OCI-LY7 (cell line): ENCODE results near the gene RHOG. TPM values are rescaled to one million over a fixed set of nuclear protein-coding genes. Genes with fewer than 3 reads are reported as not detected.

Source experiments
- BruUV-seq: library from RNA; stranded (reverse); fragments of 400-500 nt; replicated peaks from 2 replicates; lab custom pipeline; 2021; lab: Mats Ljungman, UMichigan
- CTCF ChIA-PET: fragments of 300-600 bp; sonication (Branson Sonifier 250); formaldehyde crosslinking; loops from one replicate; lab custom pipeline; 2022; ENCODE audit warnings: antibody characterized with exemption; ENCODE audit not compliant: unreplicated experiment; lab: Charles Lee
- POLR2A ChIA-PET: fragments of 300-600 bp; sonication (Branson Sonifier 250); formaldehyde crosslinking; loops from one replicate; lab custom pipeline; 2022; ENCODE audit warnings: antibody characterized with exemption; lab: Charles Lee
- DNase-seq: peaks from one replicate; pipeline ENCODE4 v3.0.0-alpha.2; 2015; ENCODE audit warnings: low spot score
- H2AFZ ChIP-seq: fragments of 200-600 bp; sonication (generic), shearing (Covaris generic); 2 replicates; pipeline ENCODE4 v1.6.1; 2014; ENCODE audit warnings: mild to moderate bottlenecking, antibody characterized with exemption, low read length, moderate library complexity
- H3K27ac ChIP-seq: fragments of 200-600 bp; sonication (generic); 2 replicates; pipeline ENCODE4 v1.5.1; 2014; ENCODE audit warnings: mixed run types, low read depth, mild to moderate bottlenecking, moderate library complexity, low read length, inconsistent platforms; ENCODE audit not compliant: poor library complexity, severe bottlenecking
- H3K36me3 ChIP-seq: fragments of 200-600 bp; sonication (generic); 2 replicates; pipeline ENCODE4 v1.6.1; 2014; ENCODE audit warnings: mild to moderate bottlenecking, antibody characterized with exemption, low read length, moderate library complexity, mixed read lengths; ENCODE audit not compliant: insufficient read depth
- H3K4me1 ChIP-seq: fragments of 200-600 bp; sonication (generic); 2 replicates; pipeline ENCODE4 v1.5.1; 2014; ENCODE audit warnings: mild to moderate bottlenecking, low read length; ENCODE audit not compliant: insufficient read depth, poor library complexity, severe bottlenecking
- H3K4me2 ChIP-seq: fragments of 200-600 bp; sonication (generic); 2 replicates; pipeline ENCODE4 v1.6.1; 2014; ENCODE audit warnings: mild to moderate bottlenecking, low read length
- H3K4me3 ChIP-seq: fragments of 200-600 bp; sonication (generic); 2 replicates; pipeline ENCODE4 v1.5.1; 2014; ENCODE audit warnings: mild to moderate bottlenecking, low read depth, low read length; ENCODE audit not compliant: poor library complexity, severe bottlenecking
- H3K79me2 ChIP-seq: fragments of 200-600 bp; sonication (generic); 2 replicates; pipeline ENCODE4 v1.6.1; 2016; ENCODE audit warnings: low read depth, mild to moderate bottlenecking, low read length, moderate library complexity, mixed read lengths; ENCODE audit not compliant: insufficient read depth
- H3K9me2 ChIP-seq: fragments of 200-600 bp; sonication (generic); 2 replicates; pipeline ENCODE4 v1.6.1; 2016; ENCODE audit warnings: mild to moderate bottlenecking, low read length, mixed read lengths; ENCODE audit not compliant: insufficient read depth
- H3K9me3 ChIP-seq: fragments of 200-600 bp; sonication (generic); 2 replicates; pipeline ENCODE4 v1.6.1; 2014; ENCODE audit warnings: mild to moderate bottlenecking, mixed run types, low read length, mixed read lengths
- H4K20me1 ChIP-seq: fragments of 200-600 bp; sonication (generic); 2 replicates; pipeline ENCODE4 v1.6.1; 2014; ENCODE audit warnings: mild to moderate bottlenecking, antibody characterized with exemption, low read length, moderate library complexity, mixed read lengths; ENCODE audit not compliant: insufficient read depth
- CTCF ChIP-seq: fragments of 200-600 bp; sonication (generic); conservative IDR thresholded peaks from 2 replicates; pipeline ENCODE4 v1.5.1; 2014; ENCODE audit warnings: mild to moderate bottlenecking, antibody characterized with exemption, low read length, moderate library complexity, mixed read lengths
- EZH2phosphoT487 ChIP-seq: fragments of 200-600 bp; sonication (generic); IDR thresholded peaks from 2 replicates; pipeline ENCODE4 v1.6.1; 2018; ENCODE audit warnings: low read depth, borderline replicate concordance, mild to moderate bottlenecking, mixed run types, antibody characterized with exemption, low read length, moderate library complexity, mixed read lengths
- intact Hi-C: fragments of 100-400 bp; cut with micrococcal nuclease; formaldehyde crosslinking; loops from one replicate; pipeline ENCODE4 v1.10.0; 2022; ENCODE audit not compliant: unreplicated experiment
- total RNA-seq, 2 experiments: library from RNA; depleted of rRNA in 1 of 2; stranded (reverse); fragments of >200 nt in 1 of 2; shearing (Covaris generic) in 1 of 2; gene quantifications; 2 replicates each; pipeline ENCODE4 v1.2.3, GENCODE V29; 2014 to 2022

RHOG gene
- total RNA-seq, 2 experiments from 2014 or later: 26.2 to 57.8 TPM

DNA sequence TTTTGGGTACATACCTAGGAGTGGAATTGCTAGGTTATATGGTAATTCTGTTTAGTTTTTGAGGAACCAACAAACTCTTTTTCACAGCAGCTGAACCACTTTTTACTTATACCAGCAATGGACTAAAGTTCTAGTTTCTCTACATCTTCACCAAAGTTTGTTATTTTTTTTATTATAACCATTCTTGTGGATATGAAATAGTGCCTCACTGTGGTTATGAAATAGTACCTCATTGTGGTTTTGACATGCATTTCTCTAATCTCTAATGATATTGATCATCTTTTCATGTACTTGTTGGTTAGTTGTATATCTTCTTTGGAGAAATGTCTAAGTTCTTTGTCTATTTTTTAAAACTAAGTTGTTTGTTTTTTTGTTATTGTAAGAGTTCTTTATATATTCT is 41.9 kb upstream of the RHOG start:
- H4K20me1 ChIP-seq: peaks cover 30% of the 10 kb centered on the region
- POLR2A ChIA-PET: interaction anchor here (0.7 to 1.2 kb wide), 3 partner anchors 9 to 18 kb away, joined by 3 to 4 read pairs (median 4); no protein-coding TSS in a partner anchor
- no peaks in the 10 kb centered on the region for H3K9me2 ChIP-seq
- DNase-seq: no peak
- no TSS peak for BruUV-seq
- no peak overlapping the region for H3K27ac ChIP-seq
- no peak overlapping the region for H2AFZ ChIP-seq
- H3K36me3 ChIP-seq: no peaks in the 10 kb centered on the region; the same call in 1 of the 2 replicates
- H3K4me3 ChIP-seq: no peak overlapping the region
- H3K4me2 ChIP-seq: no peak overlapping the region
- H3K9me3 ChIP-seq: peaks cover 5% of the 10 kb centered on the region; the same call in 1 of the 2 replicates
- CTCF ChIA-PET: no interaction called here
- TF ChIP-seq CTCF (peak; percentile 46; the same call in 1 of the 2 replicates), EZH2phosphoT487 (no peak)
- intact Hi-C loops: no loop called here
- H3K4me1 ChIP-seq: peaks cover 48% of the 10 kb centered on the region
- peaks cover 30% of the 10 kb centered on the region; the same call in 1 of the 2 replicates for H3K79me2 ChIP-seq

DNA sequence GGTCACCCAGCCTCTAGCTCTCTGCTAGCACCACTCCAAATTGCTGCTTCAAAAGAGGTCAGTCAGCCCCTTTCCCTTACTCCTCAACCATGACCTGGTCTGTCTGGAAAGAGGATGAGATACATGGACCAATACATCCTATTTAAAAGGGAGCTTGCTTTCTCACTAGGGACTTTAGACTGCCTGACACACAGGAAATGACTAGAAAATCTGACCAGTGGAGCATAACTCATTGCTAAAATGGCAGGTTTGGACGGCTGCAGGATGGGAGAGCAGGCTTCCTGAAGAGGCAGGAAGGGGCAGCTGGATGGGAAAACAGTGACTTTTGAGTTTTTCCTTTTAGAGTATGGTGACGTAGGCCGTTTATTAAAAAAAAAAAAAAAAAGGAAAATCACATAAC is 40.0 kb upstream of the RHOG start:
- BruUV-seq: no TSS peak
- no peak for TF ChIP-seq EZH2phosphoT487
- no peak for TF ChIP-seq CTCF
- Histone ChIP-seq H3K9me3 (peaks cover 5% of the 10 kb centered on the region; the same call in 1 of the 2 replicates), H3K4me3 (peak overlapping the region; percentile 35), H3K4me1 (peaks cover 55% of the 10 kb centered on the region), H3K9me2 (no peaks in the 10 kb centered on the region), H3K27ac (peak overlapping the region; percentile 12), H4K20me1 (peaks cover 25% of the 10 kb centered on the region), H3K36me3 (no peaks in the 10 kb centered on the region; the same call in 1 of the 2 replicates), H3K79me2 (peaks cover 30% of the 10 kb centered on the region; the same call in 1 of the 2 replicates), H2AFZ (no peak overlapping the region), H3K4me2 (peak overlapping the region; percentile 71)
- ChIA-PET POLR2A (interaction anchor here (0.8 to 1.9 kb wide), 7 partner anchors 13 to 186 kb away, joined by 3 to 13 read pairs (median 4); partner anchors contain the start of gene STIM1), CTCF (interaction anchor here (0.9 kb wide), 1 partner anchor 26 kb away, joined by 4 read pairs; the partner anchor contains the start of gene STIM1)
- peak; percentile 69 for DNase-seq
- intact Hi-C loops: no loop called here

- Histone ChIP-seq H3K79me2 (peaks cover 29% of the 10 kb centered on the region; the same call in 1 of the 2 replicates), H2AFZ (no peak overlapping the region), H3K36me3 (no peaks in the 10 kb centered on the region; the same call in 1 of the 2 replicates), H3K4me1 (peaks cover 55% of the 10 kb centered on the region), H3K9me3 (peaks cover 5% of the 10 kb centered on the region; the same call in 1 of the 2 replicates), H3K27ac (peak overlapping the region; percentile 12), H3K9me2 (no peaks in the 10 kb centered on the region), H3K4me3 (peak overlapping the region; percentile 35), H3K4me2 (peak overlapping the region; percentile 71), H4K20me1 (peaks cover 25% of the 10 kb centered on the region)
- TF ChIP-seq EZH2phosphoT487: no peak
- no peak for TF ChIP-seq CTCF
- DNase-seq: no peak
- no TSS peak for BruUV-seq
- intact Hi-C loops: no loop called here
- CTCF ChIA-PET: interaction anchor here (0.9 kb wide), 1 partner anchor 25 kb away, joined by 4 read pairs; the partner anchor contains the start of gene STIM1
- POLR2A ChIA-PET: interaction anchor here (0.8 to 1.9 kb wide), 7 partner anchors 12 to 187 kb away, joined by 3 to 13 read pairs (median 4); partner anchors contain the start of gene STIM1
These were observed 39.3 kb upstream of the RHOG start for GRCh38 chr11:3879967-3880542.
